Esophagus (tissue), 2 donors: ENCODE data around the gene PCBP3. TPM values are rescaled to one million over a fixed set of nuclear protein-coding genes. Genes with fewer than 3 reads are reported as not detected.

Source experiments
- H3K27ac ChIP-seq, 2 donors: one replicate each; pipeline ENCODE4 v1.5.1; 2013; ENCODE audit warnings: low read depth in 2 of 2, mild to moderate bottlenecking in 2 of 2, inconsistent platforms in 1 of 2, low read length in 1 of 2, moderate library complexity in 1 of 2
- H3K27me3 ChIP-seq, 2 donors: one replicate each; pipeline ENCODE4 v1.6.1; 2013; ENCODE audit warnings: low read length in 2 of 2, control low read depth in 1 of 2, mild to moderate bottlenecking in 1 of 2; ENCODE audit not compliant: insufficient read depth in 2 of 2, control insufficient read depth in 1 of 2
- H3K36me3 ChIP-seq, 2 donors: one replicate each; pipeline ENCODE4 v1.6.1; 2013; ENCODE audit warnings: low read length in 1 of 2; ENCODE audit not compliant: control insufficient read depth in 2 of 2, insufficient read depth in 2 of 2
- H3K4me1 ChIP-seq, 2 donors: one replicate each; pipeline ENCODE4 v1.6.1; 2013; ENCODE audit warnings: low read length in 1 of 2; ENCODE audit not compliant: control insufficient read depth in 2 of 2, insufficient read depth in 2 of 2
- H3K4me3 ChIP-seq, 2 donors: one replicate each; pipeline ENCODE4 v1.5.1; 2013; ENCODE audit warnings: low read length in 2 of 2, mild to moderate bottlenecking in 2 of 2, low read depth in 1 of 2, moderate library complexity in 1 of 2
- H3K9me3 ChIP-seq, 2 donors: one replicate each; pipeline ENCODE4 v1.6.1; 2013; ENCODE audit warnings: mild to moderate bottlenecking in 2 of 2, low read depth in 1 of 2, low read length in 1 of 2, moderate library complexity in 1 of 2; ENCODE audit not compliant: control insufficient read depth in 2 of 2, insufficient read depth in 1 of 2
- WGBS, 2 donors: extraction: QIAGEN DNeasy Blood & Tissue Kit; methylation state at CpG; one replicate each; pipeline ENCODE4 v1.1.7; 2013; 5-methylcytosine and 5-hydroxymethylcytosine counted together
- polyA plus RNA-seq, 2 donors: library from polyadenylated mRNA; stranded (reverse); fragments of 200-250 nt; gene quantifications; one replicate each; pipeline ENCODE4 v1.2.3, GENCODE V29; 2013
- donor health status: healthy with polysubstance abuse.
- donor health status: Bipolar disorder and iron deficiency.

Gene PCBP3
- polyA plus RNA-seq, 2 donors, result 0.24 to 0.67 TPM

- H3K4me1 ChIP-seq, result no peaks in the 10 kb centered on the region
- WGBS, 2 donors, result 62% methylated on average over 11 of the region's 11 CpGs
- no peak overlapping the region for H3K4me3 ChIP-seq
- H3K27me3 ChIP-seq, result no peaks in the 10 kb centered on the region
- no peaks in the 10 kb centered on the region for H3K36me3 ChIP-seq
- no peak overlapping the region for H3K27ac ChIP-seq
- H3K9me3 ChIP-seq, result no peaks in the 10 kb centered on the region
Observed at GRCh38 chr21:45886610-45887026, 243.1 kb downstream of the PCBP3 start.

DNA sequence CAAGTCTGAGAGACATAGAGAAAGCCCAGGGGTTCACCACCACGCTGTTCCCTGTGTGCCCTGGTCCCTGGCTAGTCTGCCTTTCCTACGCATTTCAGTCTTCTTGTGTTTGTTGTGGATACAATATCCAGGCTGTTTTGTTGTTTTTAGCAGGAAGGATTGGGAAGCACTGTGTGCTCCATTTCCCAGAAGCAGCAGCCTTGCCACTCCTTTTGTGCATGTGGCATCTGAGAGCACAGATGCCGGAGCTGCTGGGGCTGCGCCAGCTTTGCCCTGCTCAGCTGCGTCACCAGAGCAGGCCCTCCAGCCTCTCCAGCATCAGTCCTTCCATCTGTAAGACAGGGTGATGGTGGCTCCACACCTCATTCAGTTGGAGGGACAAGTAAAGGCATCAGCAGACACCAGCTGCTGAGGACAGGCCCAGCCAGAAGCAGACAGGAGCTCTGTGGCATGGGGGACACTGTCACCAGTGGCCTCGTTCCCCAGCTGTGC lies 243.6 kb downstream of the PCBP3 start:
- no peak overlapping the region for H3K4me3 ChIP-seq
- WGBS, 2 donors, result 53 to 71% methylated on average over 6 of the region's 6 CpGs
- no peaks in the 10 kb centered on the region for H3K36me3 ChIP-seq
- H3K27ac ChIP-seq, result no peak overlapping the region
- peaks cover 0 to under 1% of the 10 kb centered on the region in 2 donors for H3K4me1 ChIP-seq
- no peaks in the 10 kb centered on the region for H3K27me3 ChIP-seq
- no peaks in the 10 kb centered on the region for H3K9me3 ChIP-seq

DNA sequence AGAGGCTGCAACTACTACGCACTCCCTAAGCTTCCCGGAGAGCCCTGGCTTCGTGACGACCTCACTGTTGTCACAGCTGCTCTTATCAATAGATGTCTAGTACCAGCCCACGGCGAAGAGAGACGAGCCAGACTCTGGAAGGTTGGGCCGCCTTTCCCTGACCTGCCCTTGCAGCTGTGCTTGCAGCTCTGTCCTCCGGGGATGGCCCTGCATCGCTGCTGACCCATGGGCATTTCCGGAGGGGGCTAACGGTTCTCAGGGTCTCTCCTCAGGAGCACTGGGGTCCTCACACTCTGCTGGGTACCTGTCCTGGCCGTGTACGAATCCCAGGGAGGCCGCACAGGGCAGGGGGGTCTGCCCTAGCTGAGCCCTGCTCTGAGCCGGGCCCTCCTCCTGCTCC lies 244.3 kb downstream of the PCBP3 start:
- Histone ChIP-seq H3K27ac (no peak overlapping the region), H3K4me1 (peaks cover 0 to 3% of the 10 kb centered on the region in 2 donors)

GRCh38 chr21:45888386-45889009 lies 245.0 kb downstream of the PCBP3 start:
- H3K27me3 ChIP-seq, result no peaks in the 10 kb centered on the region
- no peak overlapping the region for H3K27ac ChIP-seq
- no peaks in the 10 kb centered on the region for H3K9me3 ChIP-seq
- H3K4me3 ChIP-seq, result no peak overlapping the region
- 80 to 88% methylated on average over 18 of the region's 18 CpGs for WGBS, 2 donors
- H3K36me3 ChIP-seq, result no peaks in the 10 kb centered on the region
- H3K4me1 ChIP-seq, result peaks cover 0 to 3% of the 10 kb centered on the region in 2 donors

More for the DNA sequence above, 244.3 kb downstream of the PCBP3 start:
- WGBS, 2 donors, result 69 to 79% methylated on average over 16 of the region's 16 CpGs
- Histone ChIP-seq H3K9me3 (no peaks in the 10 kb centered on the region), H3K4me3 (no peak overlapping the region), H3K27me3 (no peaks in the 10 kb centered on the region), H3K36me3 (no peaks in the 10 kb centered on the region)

GRCh38 chr21:45889256-45889655 lies 245.7 kb downstream of the PCBP3 start:
- Histone ChIP-seq H3K27ac (no peak overlapping the region), H3K9me3 (no peaks in the 10 kb centered on the region), H3K36me3 (no peaks in the 10 kb centered on the region), H3K27me3 (no peaks in the 10 kb centered on the region), H3K4me1 (peaks cover 0 to 3% of the 10 kb centered on the region in 2 donors), H3K4me3 (no peak overlapping the region)
- WGBS, 2 donors, result 72 to 76% methylated on average over 10 of the region's 10 CpGs

GRCh38 chr21:45889961-45890360 lies 246.4 kb downstream of the PCBP3 start:
- Histone ChIP-seq H3K27ac (no peak overlapping the region), H3K4me3 (no peak overlapping the region), H3K4me1 (peaks cover 0 to 3% of the 10 kb centered on the region in 2 donors), H3K36me3 (no peaks in the 10 kb centered on the region), H3K27me3 (no peaks in the 10 kb centered on the region), H3K9me3 (no peaks in the 10 kb centered on the region)
- WGBS, 2 donors, result 64% methylated on average over 10 of the region's 10 CpGs

- Histone ChIP-seq H3K27ac (no peak overlapping the region), H3K36me3 (no peaks in the 10 kb centered on the region), H3K27me3 (no peaks in the 10 kb centered on the region), H3K4me3 (no peak overlapping the region), H3K9me3 (no peaks in the 10 kb centered on the region), H3K4me1 (peaks cover 0 to 3% of the 10 kb centered on the region in 2 donors)
- WGBS, 2 donors, result 57 to 60% methylated on average over 26 of the region's 26 CpGs
Observed at GRCh38 chr21:45891388-45892155, 248.0 kb downstream of the PCBP3 start.

- no peak overlapping the region for H3K4me3 ChIP-seq
- H3K9me3 ChIP-seq, result no peaks in the 10 kb centered on the region
- no peaks in the 10 kb centered on the region for H3K27me3 ChIP-seq
- WGBS, 2 donors, result 41 to 42% methylated on average over 26 of the region's 26 CpGs
- no peak overlapping the region for H3K27ac ChIP-seq
- H3K36me3 ChIP-seq, result no peaks in the 10 kb centered on the region
- peaks cover 0 to 3% of the 10 kb centered on the region in 2 donors for H3K4me1 ChIP-seq
Observed at GRCh38 chr21:45892156-45892915, 248.8 kb downstream of the PCBP3 start.

GRCh38 chr21:45892916-45893739 lies 249.6 kb downstream of the PCBP3 start:
- Histone ChIP-seq H3K27ac (no peak overlapping the region), H3K4me1 (peaks cover 0 to 3% of the 10 kb centered on the region in 2 donors), H3K9me3 (no peaks in the 10 kb centered on the region), H3K27me3 (no peaks in the 10 kb centered on the region), H3K36me3 (no peaks in the 10 kb centered on the region), H3K4me3 (no peak overlapping the region)
- 70% methylated on average over 11 of the region's 11 CpGs for WGBS, 2 donors
